Kasumi-1 (cell line): ENCODE results near the gene CDH3.
A peak's percentile ranks its signal among the peaks of the same experiment; 100 is the strongest.

Experiments used
- DNase-seq, 2 experiments: peaks; one replicate each; lab custom pipeline; 2025; lab: John Stamatoyannopoulos, UW

The CDH3 gene

GRCh38 chr16:68651136-68651535 lies 6.0 kb downstream of the CDH3 start:
- DNase-seq, result no peak

DNA sequence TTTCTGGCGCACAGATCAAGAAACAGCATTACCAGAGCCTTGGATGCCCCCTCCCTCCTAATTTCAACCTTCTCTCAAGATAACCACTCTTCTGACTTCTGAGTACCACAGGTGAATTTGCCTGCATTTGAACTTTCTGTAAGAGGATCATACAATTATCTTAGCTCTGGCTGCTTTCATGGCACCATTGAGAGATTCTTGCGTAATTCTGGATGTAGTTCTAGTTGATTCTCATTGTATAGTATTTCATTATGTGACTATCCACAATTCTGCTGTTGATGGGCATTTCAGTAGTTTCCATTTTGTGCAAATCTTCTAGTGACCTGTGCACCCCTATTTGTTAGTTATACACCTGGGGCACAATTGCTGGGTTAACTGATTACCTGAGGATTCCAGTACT lies 7.5 kb downstream of the CDH3 start:
- DNase-seq, result no peak

DNA sequence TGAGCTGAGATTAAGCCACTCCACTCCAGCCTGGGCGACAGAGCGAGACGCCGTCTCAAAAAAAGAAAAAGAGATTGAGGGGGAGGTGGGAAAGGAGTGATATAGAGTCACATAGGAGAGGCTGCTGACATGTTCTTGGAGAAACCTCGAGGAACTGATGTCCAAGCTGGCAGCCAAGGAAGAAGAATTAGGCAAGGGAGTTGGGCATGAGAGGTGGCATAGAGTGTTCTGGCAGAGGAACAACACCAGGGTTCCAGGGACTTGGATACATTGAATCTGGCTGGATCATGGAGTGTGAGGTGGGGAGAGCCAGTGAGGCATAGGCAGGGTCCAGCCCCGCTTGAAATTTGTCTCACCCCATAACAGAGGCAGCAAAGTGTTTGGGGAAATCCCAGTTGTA lies 10.7 kb downstream of the CDH3 start:
- no peak for DNase-seq

DNA sequence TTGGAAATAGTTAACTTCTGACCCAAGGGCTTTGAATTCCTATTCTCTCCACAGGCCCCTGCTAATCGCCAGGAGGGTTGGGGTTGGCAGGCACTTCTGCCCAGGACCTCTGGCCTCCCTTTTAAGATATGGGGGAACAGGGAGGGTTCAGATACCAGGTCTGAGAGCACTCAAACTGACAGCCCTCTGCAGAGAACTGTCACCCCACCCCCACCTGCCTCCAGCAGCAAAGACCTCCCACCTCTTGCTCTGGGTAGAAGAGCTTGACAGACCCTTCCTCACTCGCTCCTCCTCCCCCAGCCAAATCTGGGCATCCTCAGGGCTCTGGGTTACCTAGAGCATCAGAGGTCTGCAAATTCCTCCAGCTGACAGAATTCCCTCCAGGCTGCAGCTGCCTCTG lies 11.6 kb downstream of the CDH3 start:
- no peak for DNase-seq

DNA sequence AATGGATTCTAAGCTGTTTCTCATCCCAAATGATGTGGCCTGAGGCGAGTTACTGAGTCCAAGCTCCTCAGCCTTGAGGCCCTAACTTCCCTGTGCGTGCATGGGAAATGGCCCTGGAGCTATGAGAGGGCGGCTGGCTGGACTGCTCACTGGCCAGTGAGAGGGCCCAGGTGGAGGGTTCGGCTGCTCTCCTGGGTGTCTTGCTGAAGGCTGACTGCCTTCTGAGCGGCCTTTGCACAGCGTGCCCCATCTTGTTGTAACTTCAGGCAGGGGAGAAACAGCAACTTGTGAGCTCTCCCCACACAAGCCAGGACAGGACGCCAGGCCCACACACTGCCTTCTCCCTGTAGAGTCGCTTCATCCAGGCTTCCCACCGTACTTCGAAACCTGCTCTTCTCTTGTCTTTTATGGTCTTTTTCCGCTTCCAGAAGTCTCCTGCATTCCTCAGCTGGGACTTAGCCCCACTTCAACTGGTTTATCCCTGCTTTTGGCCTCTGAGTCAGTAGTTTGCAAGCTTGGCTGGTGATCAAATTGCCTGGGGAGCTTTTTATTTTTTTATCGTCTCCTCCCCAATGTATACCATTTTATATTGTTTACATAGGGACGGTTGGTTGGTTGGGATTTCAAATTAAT lies 13.3 kb downstream of the CDH3 start:
- DNase-seq, result no peak

GRCh38 chr16:68658974-68659360 lies 13.9 kb downstream of the CDH3 start:
- DNase-seq, result no peak

GRCh38 chr16:68659412-68660358 lies 14.6 kb downstream of the CDH3 start:
- no peak for DNase-seq

- DNase-seq, result no peak
Observed at GRCh38 chr16:68660359-68660795, 15.3 kb downstream of the CDH3 start.

GRCh38 chr16:68662035-68662434 lies 16.9 kb downstream of the CDH3 start:
- no peak for DNase-seq

- DNase-seq, result no peak
Observed at GRCh38 chr16:68664297-68664696, 19.2 kb downstream of the CDH3 start.

DNA sequence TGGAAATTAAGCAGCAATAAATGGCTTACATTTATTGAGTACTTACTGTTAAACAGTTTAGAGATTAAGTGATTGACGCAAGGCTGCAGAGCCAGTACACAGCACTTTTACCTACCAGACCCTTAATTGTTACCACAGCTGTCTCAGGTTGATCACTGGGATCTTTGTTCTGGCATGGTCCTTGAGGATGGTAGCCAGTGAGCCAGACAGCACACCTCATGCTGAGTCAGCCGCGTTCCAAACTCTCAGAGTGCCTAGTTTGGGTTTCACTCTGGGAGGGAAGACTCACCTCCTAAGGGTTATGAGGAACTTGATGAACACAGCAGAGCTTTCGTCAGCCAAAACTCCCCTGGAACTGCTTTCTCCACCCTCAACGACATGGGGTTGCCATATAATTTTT lies 20.4 kb downstream of the CDH3 start:
- DNase-seq, result no peak

- DNase-seq, result peak; percentile 99
Observed at GRCh38 chr16:68668266-68668665, 23.2 kb downstream of the CDH3 start.

DNA sequence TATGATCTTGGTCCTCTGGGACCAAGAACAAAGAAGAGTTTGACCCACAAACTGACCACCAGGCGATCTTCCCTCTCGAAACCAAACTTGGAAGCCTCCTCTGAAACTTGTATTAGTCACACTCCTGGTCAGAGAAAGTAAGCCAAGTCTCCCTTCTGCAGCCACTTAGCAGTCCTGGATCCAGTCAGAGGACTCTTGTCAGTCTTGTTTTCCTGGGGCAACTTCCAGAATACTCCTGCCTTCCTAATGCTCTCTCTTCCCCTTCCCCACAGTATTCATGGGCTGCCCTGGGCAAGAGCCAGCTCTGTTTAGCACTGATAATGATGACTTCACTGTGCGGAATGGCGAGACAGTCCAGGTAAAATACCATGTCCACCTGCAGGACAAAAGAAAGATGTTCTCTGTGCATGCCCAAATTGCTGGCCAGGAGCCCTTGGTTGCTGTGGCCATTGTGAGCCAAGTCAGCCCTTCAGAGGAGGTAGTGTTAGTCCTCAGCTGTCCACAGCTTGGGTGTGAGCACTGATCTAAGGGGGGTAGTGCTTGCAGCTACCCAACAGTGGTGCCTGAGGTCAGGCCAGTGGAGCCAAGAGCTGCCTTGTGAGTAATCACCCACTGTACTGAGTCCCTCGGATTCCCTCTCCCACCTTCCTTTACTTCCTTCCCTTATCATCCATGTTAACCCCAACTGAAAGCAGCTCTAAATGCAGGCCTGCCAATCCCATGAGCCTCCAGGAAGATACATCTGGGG lies 31.2 kb downstream of the CDH3 start:
- peak; percentile 3 to 44 for DNase-seq

- no peak for DNase-seq
Observed at GRCh38 chr16:68681038-68681437, 35.9 kb downstream of the CDH3 start.

DNA sequence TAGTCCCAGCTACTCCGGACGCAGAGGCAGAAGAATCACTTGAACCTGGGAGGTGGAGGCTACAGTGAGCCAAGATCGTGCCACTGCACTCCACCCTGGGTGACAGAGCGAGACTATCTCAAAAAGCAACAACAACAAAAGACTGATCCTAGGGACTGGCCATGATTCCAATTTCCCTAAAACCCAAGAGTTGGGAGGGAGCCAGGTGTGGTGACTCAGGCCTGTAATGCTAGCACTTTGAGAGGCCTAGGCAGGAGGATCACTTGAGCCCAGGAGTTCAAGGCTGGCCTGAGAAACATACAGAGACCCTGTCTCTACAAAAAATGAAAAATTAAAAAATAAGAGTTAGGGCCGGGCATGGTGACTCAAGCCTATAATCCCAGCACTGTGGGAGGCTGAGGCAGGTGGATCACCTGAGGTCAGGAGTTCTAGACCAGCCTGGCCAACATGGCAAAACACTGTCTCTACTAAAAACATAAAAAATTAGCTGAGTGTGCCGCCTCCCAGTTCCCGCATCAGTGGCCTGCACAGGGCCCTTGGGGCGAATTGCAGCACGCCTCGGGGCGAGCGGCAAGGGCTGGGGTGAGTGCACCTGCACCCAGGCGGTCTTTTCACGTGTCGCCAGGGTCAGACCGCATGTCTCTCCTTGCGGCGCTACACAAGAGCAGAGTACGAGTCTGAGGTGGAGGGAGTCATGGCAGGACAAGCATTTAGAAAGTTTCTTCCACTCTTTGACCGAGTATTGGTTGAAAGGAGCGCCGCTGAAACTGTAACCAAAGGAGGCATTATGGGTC lies 40.8 kb downstream of the CDH3 start:
- DNase-seq, result no peak

- no peak for DNase-seq
Observed at GRCh38 chr16:68686905-68687304, 41.8 kb downstream of the CDH3 start.

DNA sequence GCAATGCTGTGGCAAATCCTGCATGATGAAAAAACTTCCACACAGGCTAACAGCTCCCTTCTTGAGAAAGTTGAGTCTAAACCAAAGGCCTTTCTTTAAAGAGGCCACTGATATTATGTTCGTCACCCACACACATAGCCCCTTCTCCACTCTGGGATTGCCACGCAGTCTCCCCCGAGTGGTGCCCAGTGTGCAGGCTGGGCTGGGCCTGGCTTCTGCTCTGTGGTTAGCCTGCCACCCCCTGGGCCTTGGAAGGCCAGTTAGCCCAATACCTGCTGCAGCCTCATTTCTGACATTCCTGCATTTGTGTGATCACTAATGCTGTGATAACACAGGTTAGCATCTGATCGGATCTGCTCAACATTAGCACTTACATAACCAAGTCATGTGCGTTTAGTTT lies 44.8 kb downstream of the CDH3 start:
- no peak for DNase-seq

GRCh38 chr16:68695575-68695974 lies 50.5 kb downstream of the CDH3 start:
- no peak for DNase-seq

- no peak for DNase-seq
Observed at GRCh38 chr16:68696514-68696913, 51.4 kb downstream of the CDH3 start.

GRCh38 chr16:68698091-68698490 lies 53.0 kb downstream of the CDH3 start:
- no peak for DNase-seq

DNA sequence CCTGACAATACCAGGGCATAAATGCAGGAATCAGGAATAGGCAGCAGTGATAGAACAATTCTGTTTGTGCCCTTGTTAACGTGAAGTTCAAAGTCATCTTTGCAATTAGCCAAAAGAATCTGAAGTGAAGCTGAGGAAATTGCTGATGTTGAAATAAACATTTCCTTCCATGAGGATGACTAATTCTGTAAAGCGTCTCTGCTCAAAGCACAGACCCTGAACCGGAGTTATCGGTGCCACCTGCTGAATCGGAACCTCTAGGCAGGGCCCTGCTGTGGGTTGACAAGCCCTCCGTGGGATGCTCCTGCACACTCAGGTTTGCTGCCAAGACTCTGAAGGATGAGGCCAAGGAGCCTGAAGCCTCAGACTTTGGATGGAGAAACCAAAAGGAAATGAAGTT lies 55.0 kb downstream of the CDH3 start:
- peak; percentile 32 to 37 for DNase-seq

- no peak for DNase-seq
Observed at GRCh38 chr16:68700831-68701230, 55.7 kb downstream of the CDH3 start.
